Neural progenitor cell (in vitro differentiated cells): ENCODE data around the gene HERC5. TPM values are rescaled to one million over a fixed set of nuclear protein-coding genes. Genes with fewer than 3 reads are reported as not detected.

Experiments used
- DNase-seq: peaks from one replicate; pipeline ENCODE4 v3.0.0-alpha.2; 2016; ENCODE audit warnings: low spot score
- H2AFZ ChIP-seq: fragments of 200-600 bp; sonication (generic); replicated peaks from 2 replicates; pipeline ENCODE4 v1.6.1; 2016; ENCODE audit warnings: antibody characterized with exemption
- H3F3A ChIP-seq: fragments of 200-600 bp; sonication (generic); 2 replicates; pipeline ENCODE4 v1.6.1; 2016; ENCODE audit warnings: antibody characterized with exemption, low read depth
- H3K27ac ChIP-seq: fragments of 200-600 bp; sonication (generic); 2 replicates; pipeline ENCODE4 v1.5.1; 2016; ENCODE audit warnings: mild to moderate bottlenecking
- H3K27me3 ChIP-seq: fragments of 200-600 bp; sonication (generic); 2 replicates; pipeline ENCODE4 v1.6.1; 2016; ENCODE audit warnings: mild to moderate bottlenecking, moderate library complexity
- H3K36me3 ChIP-seq: fragments of 200-600 bp; sonication (generic); 2 replicates; pipeline ENCODE4 v1.5.1; 2016
- H3K4me1 ChIP-seq: fragments of 200-600 bp; sonication (generic); 2 replicates; pipeline ENCODE4 v1.6.1; 2016; ENCODE audit warnings: mixed run types
- H3K4me2 ChIP-seq: fragments of 200-600 bp; sonication (generic); 2 replicates; pipeline ENCODE4 v1.6.1; 2016
- H3K4me3 ChIP-seq: fragments of 200-600 bp; sonication (generic); 2 replicates; pipeline ENCODE4 v1.5.1; 2016
- H3K79me2 ChIP-seq: fragments of 200-600 bp; sonication (generic); 2 replicates; pipeline ENCODE4 v1.6.1; 2016; ENCODE audit warnings: low read depth
- H3K9ac ChIP-seq: fragments of 200-600 bp; sonication (generic); 2 replicates; pipeline ENCODE4 v1.6.1; 2016
- H3K9me3 ChIP-seq: fragments of 200-600 bp; sonication (generic); 2 replicates; pipeline ENCODE4 v1.5.1; 2016; ENCODE audit warnings: low read depth
- H4K20me1 ChIP-seq: fragments of 200-600 bp; sonication (generic); 2 replicates; pipeline ENCODE4 v1.6.1; 2016; ENCODE audit warnings: low read depth
- H3K27ac Mint-ChIP-seq: 3 replicates; pipeline ENCODE4 v1.8.0; 2021; ENCODE audit warnings: mixed read lengths
- H3K27me3 Mint-ChIP-seq: 2 replicates; pipeline ENCODE4 v1.8.0; 2022; ENCODE audit warnings: low read depth, mild to moderate bottlenecking, inconsistent platforms, moderate library complexity, mixed read lengths; ENCODE audit not compliant: insufficient read depth
- H3K36me3 Mint-ChIP-seq: 3 replicates; pipeline ENCODE4 v1.8.0; 2021; ENCODE audit warnings: mixed read lengths
- H3K4me1 Mint-ChIP-seq: 3 replicates; pipeline ENCODE4 v1.8.0; 2021; ENCODE audit warnings: mixed read lengths
- H3K4me3 Mint-ChIP-seq: 3 replicates; pipeline ENCODE4 v1.8.0; 2021; ENCODE audit warnings: mild to moderate bottlenecking, moderate library complexity, mixed read lengths
- H3K9me3 Mint-ChIP-seq: 3 replicates; pipeline ENCODE4 v1.8.0; 2020; ENCODE audit warnings: mixed read lengths
- CTCF ChIP-seq: fragments of 200-600 bp; sonication (generic); IDR thresholded peaks from 2 replicates; pipeline ENCODE4 v1.5.1; 2017; ENCODE audit warnings: antibody characterized with exemption, mild to moderate bottlenecking
- EZH2 ChIP-seq: fragments of 200-600 bp; sonication (generic); IDR thresholded peaks from 2 replicates; pipeline ENCODE4 v1.6.1; 2017; ENCODE audit warnings: antibody characterized with exemption, mild to moderate bottlenecking, moderate library complexity
- EZH2phosphoT487 ChIP-seq: fragments of 200-600 bp; sonication (generic); IDR thresholded peaks from 2 replicates; pipeline ENCODE4 v1.6.1; 2017; ENCODE audit warnings: antibody characterized with exemption
- total RNA-seq: library from RNA; depleted of rRNA; stranded (reverse); fragments of >200 nt; gene quantifications from 2 replicates; pipeline ENCODE4 v1.2.3, GENCODE V29; 2015; ENCODE audit warnings: low replicate concordance

The HERC5 gene
- total RNA-seq, 1 donor from 2014 or later, result 6.6 TPM

GRCh38 chr4:88441696-88442095 is 15.2 kb upstream of the HERC5 start:
- no peaks in the 10 kb centered on the region for H3K27me3 Mint-ChIP-seq
- no peak overlapping the region for H3K27ac Mint-ChIP-seq
- Histone ChIP-seq H3K27me3 (no peaks in the 10 kb centered on the region), H3F3A (no peaks in the 10 kb centered on the region), H3K9ac (no peak overlapping the region), H3K79me2 (no peaks in the 10 kb centered on the region), H3K9me3 (no peaks in the 10 kb centered on the region), H3K36me3 (no peaks in the 10 kb centered on the region), H3K4me1 (peaks cover 3% of the 10 kb centered on the region), H3K4me3 (no peak overlapping the region), H2AFZ (no peak overlapping the region), H3K27ac (no peak overlapping the region), H3K4me2 (no peak overlapping the region), H4K20me1 (no peaks in the 10 kb centered on the region)
- H3K4me3 Mint-ChIP-seq, result no peak overlapping the region
- no peak for DNase-seq
- H3K4me1 Mint-ChIP-seq, result peaks cover 14% of the 10 kb centered on the region
- H3K9me3 Mint-ChIP-seq, result peaks cover 5% of the 10 kb centered on the region
- TF ChIP-seq EZH2 (no peak), CTCF (no peak), EZH2phosphoT487 (no peak)
- H3K36me3 Mint-ChIP-seq, result no peaks in the 10 kb centered on the region

GRCh38 chr4:88442689-88443191 is 14.2 kb upstream of the HERC5 start:
- TF ChIP-seq EZH2phosphoT487 (no peak), CTCF (no peak), EZH2 (no peak)
- Histone ChIP-seq H3K4me1 (peaks cover 3% of the 10 kb centered on the region), H3K4me2 (no peak overlapping the region), H2AFZ (no peak overlapping the region), H3F3A (no peaks in the 10 kb centered on the region), H4K20me1 (no peaks in the 10 kb centered on the region), H3K9me3 (no peaks in the 10 kb centered on the region), H3K27ac (no peak overlapping the region), H3K4me3 (no peak overlapping the region), H3K36me3 (no peaks in the 10 kb centered on the region), H3K27me3 (no peaks in the 10 kb centered on the region), H3K9ac (no peak overlapping the region), H3K79me2 (no peaks in the 10 kb centered on the region)
- DNase-seq, result no peak
- H3K9me3 Mint-ChIP-seq, result peaks cover 5% of the 10 kb centered on the region
- no peak overlapping the region for H3K4me3 Mint-ChIP-seq
- no peak overlapping the region for H3K27ac Mint-ChIP-seq
- H3K27me3 Mint-ChIP-seq, result no peaks in the 10 kb centered on the region
- H3K4me1 Mint-ChIP-seq, result peaks cover 17% of the 10 kb centered on the region
- H3K36me3 Mint-ChIP-seq, result no peaks in the 10 kb centered on the region

GRCh38 chr4:88443486-88443885 is 13.4 kb upstream of the HERC5 start:
- no peaks in the 10 kb centered on the region for H3K9me3 ChIP-seq

More at GRCh38 chr4:88443486-88443885, 13.4 kb upstream of the HERC5 start:
- peaks cover 3% of the 10 kb centered on the region for H3K4me1 ChIP-seq
- no peaks in the 10 kb centered on the region for H3K27me3 ChIP-seq
- H3K36me3 ChIP-seq, result no peaks in the 10 kb centered on the region
- H3F3A ChIP-seq, result no peaks in the 10 kb centered on the region
- no peaks in the 10 kb centered on the region for H3K27me3 Mint-ChIP-seq
- peaks cover 5% of the 10 kb centered on the region for H3K9me3 Mint-ChIP-seq
- no peak overlapping the region for H3K4me3 ChIP-seq
- H3K4me1 Mint-ChIP-seq, result peaks cover 17% of the 10 kb centered on the region
- no peak overlapping the region for H3K27ac ChIP-seq
- no peaks in the 10 kb centered on the region for H3K36me3 Mint-ChIP-seq
- no peak for DNase-seq
- no peak overlapping the region for H3K4me3 Mint-ChIP-seq
- TF ChIP-seq CTCF (no peak), EZH2 (no peak), EZH2phosphoT487 (no peak)
- no peak overlapping the region for H2AFZ ChIP-seq
- H3K4me2 ChIP-seq, result no peak overlapping the region
- H3K27ac Mint-ChIP-seq, result no peak overlapping the region
- H4K20me1 ChIP-seq, result no peaks in the 10 kb centered on the region
- H3K79me2 ChIP-seq, result no peaks in the 10 kb centered on the region
- no peak overlapping the region for H3K9ac ChIP-seq
